Ishikawa (cell line): ENCODE data around the gene FAM81A.

ENCODE experiments used
- CEBPB ChIP-seq: IDR thresholded peaks from 2 replicates; pipeline ENCODE4 v1.6.1; 2012
- CREB1 ChIP-seq: IDR thresholded peaks from 2 replicates; pipeline ENCODE4 v1.6.1; 2012; ENCODE audit warnings: low read depth
- EGR1 ChIP-seq: IDR thresholded peaks from 2 replicates; pipeline ENCODE4 v1.6.1; 2012
- EP300 ChIP-seq: IDR thresholded peaks from 2 replicates; pipeline ENCODE4 v1.6.1; 2012; ENCODE audit warnings: borderline replicate concordance
- FOXM1 ChIP-seq: IDR thresholded peaks from 2 replicates; pipeline ENCODE4 v1.6.1; 2012; ENCODE audit warnings: low read depth, borderline replicate concordance
- NFIC ChIP-seq: IDR thresholded peaks from 2 replicates; pipeline ENCODE4 v1.6.1; 2012
- RAD21 ChIP-seq: IDR thresholded peaks from 2 replicates; pipeline ENCODE4 v1.6.1; 2012; ENCODE audit warnings: low read depth
- TAF1 ChIP-seq: IDR thresholded peaks from 2 replicates; pipeline ENCODE4 v1.6.1; 2012; ENCODE audit warnings: low read depth, mild to moderate bottlenecking
- TCF12 ChIP-seq: IDR thresholded peaks from 2 replicates; pipeline ENCODE4 v1.6.1; 2012; ENCODE audit warnings: low read depth
- TEAD4 ChIP-seq: IDR thresholded peaks from 2 replicates; pipeline ENCODE4 v1.6.1; 2012
- YY1 ChIP-seq: IDR thresholded peaks from 2 replicates; pipeline ENCODE4 v1.6.1; 2012; ENCODE audit warnings: low read depth
- ZBTB7A ChIP-seq: IDR thresholded peaks from 2 replicates; pipeline ENCODE4 v1.6.1; 2012; ENCODE audit warnings: low read depth
- TF ChIP-seq, protein P1 (sequence below): IDR thresholded peaks from 2 replicates; pipeline ENCODE4 v1.6.1; 2012
- TF ChIP-seq, protein P2 (sequence below): IDR thresholded peaks from 2 replicates; pipeline ENCODE4 v1.6.1; 2012
- TF ChIP-seq, protein P3 (sequence below): IDR thresholded peaks from 2 replicates; pipeline ENCODE4 v1.6.1; 2012; ENCODE audit warnings: low read depth, mild to moderate bottlenecking

The FAM81A gene

DNA sequence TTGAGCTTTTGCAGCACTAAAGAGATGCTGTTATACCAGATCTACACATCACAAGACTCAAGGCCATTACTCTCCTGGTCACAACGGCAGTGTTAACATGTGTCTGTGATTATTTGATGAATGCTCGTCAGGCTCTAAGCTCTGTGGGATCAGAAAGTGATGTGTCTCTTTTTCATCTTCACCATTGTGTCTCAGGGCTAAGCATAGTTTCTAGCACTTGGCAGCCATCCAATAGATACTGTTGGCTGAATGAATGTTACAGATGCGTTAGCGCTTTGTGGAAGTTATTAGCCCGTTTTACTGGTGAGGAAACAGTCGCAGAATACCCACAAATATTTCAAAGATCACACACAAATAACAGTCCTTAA is 1.2 kb upstream of the FAM81A start:
- TF ChIP-seq EP300 (no peak), RAD21 (no peak), ZBTB7A (no peak), TAF1 (no peak), NFIC (peak; percentile 76), TEAD4 (0 out of 2 replicates have a peak, but pooled peaks have one; percentile 4), TCF12 (no peak), CREB1 (no peak), EGR1 (no peak), CEBPB (no peak), FOXM1 (no peak), YY1 (no peak)
- TF ChIP-seq, protein P1, sequence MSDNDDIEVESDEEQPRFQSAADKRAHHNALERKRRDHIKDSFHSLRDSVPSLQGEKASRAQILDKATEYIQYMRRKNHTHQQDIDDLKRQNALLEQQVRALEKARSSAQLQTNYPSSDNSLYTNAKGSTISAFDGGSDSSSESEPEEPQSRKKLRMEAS: no peak
- TF ChIP-seq, protein P2, sequence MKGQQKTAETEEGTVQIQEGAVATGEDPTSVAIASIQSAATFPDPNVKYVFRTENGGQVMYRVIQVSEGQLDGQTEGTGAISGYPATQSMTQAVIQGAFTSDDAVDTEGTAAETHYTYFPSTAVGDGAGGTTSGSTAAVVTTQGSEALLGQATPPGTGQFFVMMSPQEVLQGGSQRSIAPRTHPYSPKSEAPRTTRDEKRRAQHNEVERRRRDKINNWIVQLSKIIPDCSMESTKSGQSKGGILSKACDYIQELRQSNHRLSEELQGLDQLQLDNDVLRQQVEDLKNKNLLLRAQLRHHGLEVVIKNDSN: no peak
- TF ChIP-seq, protein P3, sequence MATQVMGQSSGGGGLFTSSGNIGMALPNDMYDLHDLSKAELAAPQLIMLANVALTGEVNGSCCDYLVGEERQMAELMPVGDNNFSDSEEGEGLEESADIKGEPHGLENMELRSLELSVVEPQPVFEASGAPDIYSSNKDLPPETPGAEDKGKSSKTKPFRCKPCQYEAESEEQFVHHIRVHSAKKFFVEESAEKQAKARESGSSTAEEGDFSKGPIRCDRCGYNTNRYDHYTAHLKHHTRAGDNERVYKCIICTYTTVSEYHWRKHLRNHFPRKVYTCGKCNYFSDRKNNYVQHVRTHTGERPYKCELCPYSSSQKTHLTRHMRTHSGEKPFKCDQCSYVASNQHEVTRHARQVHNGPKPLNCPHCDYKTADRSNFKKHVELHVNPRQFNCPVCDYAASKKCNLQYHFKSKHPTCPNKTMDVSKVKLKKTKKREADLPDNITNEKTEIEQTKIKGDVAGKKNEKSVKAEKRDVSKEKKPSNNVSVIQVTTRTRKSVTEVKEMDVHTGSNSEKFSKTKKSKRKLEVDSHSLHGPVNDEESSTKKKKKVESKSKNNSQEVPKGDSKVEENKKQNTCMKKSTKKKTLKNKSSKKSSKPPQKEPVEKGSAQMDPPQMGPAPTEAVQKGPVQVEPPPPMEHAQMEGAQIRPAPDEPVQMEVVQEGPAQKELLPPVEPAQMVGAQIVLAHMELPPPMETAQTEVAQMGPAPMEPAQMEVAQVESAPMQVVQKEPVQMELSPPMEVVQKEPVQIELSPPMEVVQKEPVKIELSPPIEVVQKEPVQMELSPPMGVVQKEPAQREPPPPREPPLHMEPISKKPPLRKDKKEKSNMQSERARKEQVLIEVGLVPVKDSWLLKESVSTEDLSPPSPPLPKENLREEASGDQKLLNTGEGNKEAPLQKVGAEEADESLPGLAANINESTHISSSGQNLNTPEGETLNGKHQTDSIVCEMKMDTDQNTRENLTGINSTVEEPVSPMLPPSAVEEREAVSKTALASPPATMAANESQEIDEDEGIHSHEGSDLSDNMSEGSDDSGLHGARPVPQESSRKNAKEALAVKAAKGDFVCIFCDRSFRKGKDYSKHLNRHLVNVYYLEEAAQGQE: no peak

DNA sequence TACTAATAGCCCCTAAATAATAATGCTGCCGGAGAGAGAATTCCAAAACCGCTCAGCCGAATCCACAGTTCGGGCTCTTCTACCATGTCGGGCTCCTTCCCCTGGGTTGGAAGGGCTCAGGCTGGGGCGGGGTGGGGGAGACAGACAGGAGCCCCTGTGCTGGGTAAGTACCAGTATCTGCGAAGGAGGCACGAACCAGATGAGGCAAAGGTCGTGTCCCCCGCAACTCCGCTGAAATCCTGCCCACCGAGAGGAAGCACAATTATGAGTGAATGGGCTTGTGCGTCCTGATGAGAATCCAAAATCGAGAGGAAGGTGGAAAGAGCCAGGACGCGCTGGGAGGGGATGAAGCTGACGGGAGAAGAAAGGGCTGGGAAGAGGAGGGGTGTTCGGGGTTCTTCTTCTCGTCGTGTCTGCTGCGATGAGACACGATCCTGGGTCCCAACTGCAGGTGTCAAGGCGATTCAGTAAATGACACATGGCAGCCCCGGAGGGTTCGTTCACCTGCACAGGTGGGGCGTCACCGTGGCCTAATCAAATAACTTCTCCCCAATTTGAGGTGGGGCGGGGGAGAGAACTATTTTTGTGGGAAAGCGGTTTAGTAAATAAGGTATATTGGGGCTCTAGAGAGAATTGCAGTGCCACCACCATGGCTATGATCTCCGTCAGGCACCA is 707 bp upstream of the FAM81A start:
- TF ChIP-seq YY1 (no peak), EGR1 (no peak), TEAD4 (no peak), TAF1 (no peak), EP300 (no peak), NFIC (no peak), FOXM1 (no peak), ZBTB7A (no peak), CEBPB (no peak), CREB1 (no peak), RAD21 (no peak), TCF12 (no peak)
- TF ChIP-seq, protein P1: no peak
- TF ChIP-seq, protein P2: no peak
- TF ChIP-seq, protein P3: no peak

DNA sequence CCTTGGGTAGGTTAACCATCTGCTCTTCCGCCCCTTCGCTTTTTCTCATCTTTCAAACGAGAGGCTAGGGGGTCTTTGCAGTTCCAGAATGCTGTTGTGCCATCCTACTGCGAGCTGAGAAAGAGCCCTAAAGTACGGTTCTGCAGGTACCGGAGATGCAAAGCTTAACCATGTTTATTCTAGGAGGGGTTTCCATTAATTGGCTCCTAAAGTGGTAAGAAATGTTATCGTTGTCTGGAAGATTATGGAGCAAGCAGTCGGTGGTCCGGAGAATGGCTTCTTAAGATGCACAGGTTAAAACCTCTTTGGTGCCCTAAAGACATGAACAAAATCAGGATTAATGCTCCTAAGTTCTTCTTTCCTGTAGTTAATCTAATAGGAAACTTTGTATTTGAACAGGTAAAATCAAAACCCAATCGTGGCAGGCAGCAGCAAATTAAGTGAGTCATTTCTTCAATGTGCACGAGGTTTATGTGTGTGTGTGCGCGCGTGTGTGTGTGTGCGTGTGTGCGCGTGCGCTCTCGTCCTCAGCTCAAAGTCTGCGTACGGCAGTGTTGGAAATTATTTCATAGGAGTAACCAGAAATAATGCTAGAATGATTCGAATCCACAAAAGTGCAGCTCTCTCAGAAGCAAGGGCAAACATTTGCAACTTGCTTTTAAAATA is 772 bp downstream of the FAM81A start:
- TF ChIP-seq ZBTB7A (no peak), CEBPB (no peak), YY1 (no peak), TAF1 (no peak), CREB1 (no peak), EP300 (no peak)
- TF ChIP-seq, protein P2: no peak

DNA sequence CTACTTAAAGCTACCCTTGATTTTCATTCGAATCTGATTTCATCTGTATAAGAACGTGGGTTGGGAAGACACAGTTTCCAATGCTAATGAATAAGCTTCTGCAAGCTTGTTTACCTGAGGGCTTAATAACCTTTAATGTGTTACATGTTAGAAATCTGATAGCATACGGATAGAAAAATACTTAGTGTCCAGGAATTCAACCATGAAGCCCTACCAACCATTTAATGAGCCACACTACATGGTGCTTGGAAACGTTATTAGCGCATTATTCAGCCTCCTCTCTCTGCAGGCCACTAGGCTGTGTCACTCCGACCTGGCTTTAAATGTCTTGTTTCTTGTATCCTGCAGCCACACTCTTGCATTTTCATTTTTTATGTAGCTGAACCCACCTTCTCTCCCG is 1.6 kb downstream of the FAM81A start:
- no peak for TF ChIP-seq YY1
- TF ChIP-seq EGR1: no peak
- TF ChIP-seq RAD21: no peak
- no peak for TF ChIP-seq CEBPB
- TF ChIP-seq TCF12: no peak
- TF ChIP-seq FOXM1: no peak
- TF ChIP-seq, protein P1: no peak
- no peak for TF ChIP-seq TEAD4
- no peak for TF ChIP-seq NFIC
- TF ChIP-seq TAF1: no peak
- TF ChIP-seq, protein P2: no peak
- TF ChIP-seq, protein P3: no peak
- TF ChIP-seq EP300: no peak
- TF ChIP-seq CREB1: no peak
- TF ChIP-seq ZBTB7A: no peak
